ENCODE data around the gene LMAN2L. TPM values are rescaled to one million over a fixed set of nuclear protein-coding genes. Genes with fewer than 3 reads are reported as not detected.
A peak's percentile ranks its signal among the peaks of the same experiment; 100 is the strongest.

Gene LMAN2L
- total RNA-seq, 2 experiments from 2014 or later = 1.1 to 1.8 TPM

GRCh38 chr2:96762529-96763311, 22.9 kb upstream of the LMAN2L start:
- H3K36me3 Mint-ChIP-seq (ENCODE audit: low read depth) = no peaks in the 10 kb centered on the region
- Histone ChIP-seq H3K27ac (ENCODE audit: low read depth in 1 of 2, low read length in 2 of 2) (no peak overlapping the region), H3K9me3 (ENCODE audit: control insufficient read depth in 1 of 2, insufficient read depth in 1 of 2, low read length in 2 of 2) (no peaks in the 10 kb centered on the region), H3K27me3 (ENCODE audit: control insufficient read depth in 1 of 2, insufficient read depth in 2 of 2, low read length in 2 of 2) (no peaks in the 10 kb centered on the region), H3K4me3 (ENCODE audit: low read length) (peak overlapping the region; percentile 72), H3K4me1 (ENCODE audit: insufficient read depth, low read length) (peaks cover 71% of the 10 kb centered on the region), H3K36me3 (ENCODE audit: insufficient read depth, low read length) (peaks cover 2% of the 10 kb centered on the region)
- TF ChIP-seq CTCF (IDR thresholded peaks at IDR 0.05) = no peak
- ATAC-seq (ENCODE audit: poor library complexity) = no peak
- peaks cover 65% of the 10 kb centered on the region for H3K4me1 Mint-ChIP-seq (ENCODE audit: low read depth)
- DNase-seq = peak in 1 of 14 experiments; percentile 14
- no peaks in the 10 kb centered on the region for H3K9me3 Mint-ChIP-seq
- peak overlapping the region; percentile 85 for H3K4me3 Mint-ChIP-seq
- ChIA-PET POLR2A (interaction anchor here (0.7 to 3.9 kb wide), 13 partner anchors 11 to 427 kb away, joined by 3 to 33 read pairs (median 4); partner anchors contain the start of genes ARID5A, CNNM3 and NCAPH), CTCF (interaction anchor here (0.6 to 2.1 kb wide), 12 partner anchors 9 to 231 kb away, joined by 3 to 8 read pairs (median 4); partner anchors contain the start of genes ANKRD39, KANSL3 and LMAN2L)
- no peaks in the 10 kb centered on the region for H3K27me3 Mint-ChIP-seq
- peak overlapping the region; percentile 18 for H3K27ac Mint-ChIP-seq
- intact Hi-C loops (cut with DNase I, micrococcal nuclease) = loop anchor here (5.0 to 10.0 kb wide), 4 partner anchors 55 to 902 kb away; partner anchors contain the start of genes ACTR1B (in 1 of the 2), C2orf92 (in 1 of the 2), CNNM3 (in 1 of the 2) and KANSL3 (in 1 of the 2)

- peaks cover 61% of the 10 kb centered on the region for H3K4me1 ChIP-seq (ENCODE audit: insufficient read depth, low read length)
- H3K9me3 ChIP-seq (ENCODE audit: control insufficient read depth in 1 of 2, insufficient read depth in 1 of 2, low read length in 2 of 2) = no peaks in the 10 kb centered on the region
- POLR2A ChIA-PET = interaction anchor here (0.7 to 3.9 kb wide), 12 partner anchors 13 to 426 kb away, joined by 3 to 33 read pairs (median 6); partner anchors contain the start of genes ANKRD39, ARID5A, CNNM3 and NCAPH
- ATAC-seq (ENCODE audit: poor library complexity) (peak; percentile 77), DNase-seq (peak in 7 of 14 experiments; percentile 31 to 90 (median 63))
- Mint-ChIP-seq H3K4me3 (peak overlapping the region; percentile 85), H3K27ac (peak overlapping the region; percentile 18), H3K9me3 (no peaks in the 10 kb centered on the region), H3K4me1 (ENCODE audit: low read depth) (peaks cover 52% of the 10 kb centered on the region), H3K36me3 (ENCODE audit: low read depth) (no peaks in the 10 kb centered on the region), H3K27me3 (no peaks in the 10 kb centered on the region)
- CTCF ChIA-PET = interaction anchor here (0.8 to 2.8 kb wide), 10 partner anchors 13 to 229 kb away, joined by 3 to 20 read pairs (median 6); partner anchors contain the start of genes ANKRD39, KANSL3 and LMAN2L
- H3K36me3 ChIP-seq (ENCODE audit: insufficient read depth, low read length) = no peaks in the 10 kb centered on the region
- TF ChIP-seq CTCF (IDR thresholded peaks at IDR 0.05) = peak; percentile 57
- H3K27ac ChIP-seq (ENCODE audit: low read depth in 1 of 2, low read length in 2 of 2) = no peak overlapping the region
- H3K27me3 ChIP-seq (ENCODE audit: control insufficient read depth in 1 of 2, insufficient read depth in 2 of 2, low read length in 2 of 2) = no peaks in the 10 kb centered on the region
- intact Hi-C loops (cut with DNase I, micrococcal nuclease) = loop anchor here (1.0 to 10.0 kb wide), 8 partner anchors 21 to 904 kb away; partner anchors contain the start of genes CNNM3 (in 2 of the 2), KANSL3 (in 2 of the 2), LMAN2L (in 2 of the 2) and ACTR1B (in 1 of the 2)
- peak overlapping the region; percentile 72 for H3K4me3 ChIP-seq (ENCODE audit: low read length)
These were observed 21.3 kb upstream of the LMAN2L start for GRCh38 chr2:96760986-96761832.
